ENCODE measurements around the gene CR2.
"Not testable (repeated sequence)": the region's sequence is repeated elsewhere in the genome, so short reads cannot be mapped to it uniquely, and the experiment has no call there.

The CR2 gene

GRCh38 chr1:207504438-207504837 is 50.3 kb downstream of the CR2 start:
- no peak for DNase-seq (ENCODE audit: low spot score)

GRCh38 chr1:207510444-207510843 is 56.3 kb downstream of the CR2 start:
- no peak for DNase-seq (ENCODE audit: low spot score)

GRCh38 chr1:207514890-207515289 is 60.8 kb downstream of the CR2 start:
- no peak for DNase-seq (ENCODE audit: low spot score)

GRCh38 chr1:207516729-207517128 is 62.6 kb downstream of the CR2 start:
- no peak for DNase-seq (ENCODE audit: low spot score)

- DNase-seq (ENCODE audit: low spot score): no peak
Measured at GRCh38 chr1:207518608-207519236, 64.6 kb downstream of the CR2 start.

- DNase-seq (ENCODE audit: low spot score): no peak
Measured at GRCh38 chr1:207519505-207520399, 65.6 kb downstream of the CR2 start.

- not testable (repeated sequence) for DNase-seq (ENCODE audit: low spot score)
Measured at GRCh38 chr1:207520400-207521345, 66.5 kb downstream of the CR2 start.

GRCh38 chr1:207525239-207525638 is 71.1 kb downstream of the CR2 start:
- DNase-seq (ENCODE audit: low spot score): not testable (repeated sequence)

- not testable (repeated sequence) for DNase-seq (ENCODE audit: low spot score)
Measured at GRCh38 chr1:207528401-207528800, 74.3 kb downstream of the CR2 start.

GRCh38 chr1:207536263-207536662 is 82.1 kb downstream of the CR2 start:
- DNase-seq (ENCODE audit: low spot score): not testable (repeated sequence)
